WERI-Rb-1 (cell line): ENCODE data around the gene NKX1-1.

Experiments used
- DNase-seq: peaks from one replicate; pipeline ENCODE4 v3.0.0-alpha.2; 2020
- H3K27ac ChIP-seq: fragments of 250-450 bp; sonication (Bioruptor Pico); 2 replicates; pipeline ENCODE4 v1.5.1; 2020; ENCODE audit warnings: mild to moderate bottlenecking, moderate library complexity
- H3K27me3 ChIP-seq: fragments of 250-450 bp; sonication (Bioruptor Pico); 2 replicates; pipeline ENCODE4 v1.5.1; 2021; ENCODE audit warnings: mild to moderate bottlenecking, low read depth, moderate library complexity; ENCODE audit not compliant: insufficient read depth, severe bottlenecking
- H3K36me3 ChIP-seq: fragments of 250-450 bp; sonication (Bioruptor Pico); 2 replicates; pipeline ENCODE4 v1.5.1; 2020; ENCODE audit warnings: mild to moderate bottlenecking, moderate library complexity
- H3K4me3 ChIP-seq: 2 replicates; pipeline ENCODE4 v1.5.1; 2011; ENCODE audit warnings: low read depth, mild to moderate bottlenecking, control low read depth, low read length
- H3K9me3 ChIP-seq: fragments of 250-450 bp; sonication (Bioruptor Pico); 2 replicates; pipeline ENCODE4 v1.5.1; 2021; ENCODE audit warnings: mild to moderate bottlenecking, moderate library complexity; ENCODE audit not compliant: severe bottlenecking
- CTCF ChIP-seq: IDR thresholded peaks from 2 replicates; pipeline ENCODE4 v1.5.1; 2011; ENCODE audit warnings: low read depth, mild to moderate bottlenecking, control low read depth, inconsistent platforms, low read length

NKX1-1 gene

GRCh38 chr4:1449833-1450741, 43.8 kb upstream of the NKX1-1 start:
- TF ChIP-seq CTCF: no peak
- DNase-seq: no peak
- Histone ChIP-seq H3K27ac (no peak overlapping the region), H3K36me3 (no peaks in the 10 kb centered on the region), H3K4me3 (no peak overlapping the region), H3K27me3 (peaks cover 19% of the 10 kb centered on the region), H3K9me3 (peaks cover 13% of the 10 kb centered on the region)

- peaks cover 14% of the 10 kb centered on the region for H3K27me3 ChIP-seq
- TF ChIP-seq CTCF: no peak
Measured at GRCh38 chr4:1449475-1449832, 43.2 kb upstream of the NKX1-1 start.

GRCh38 chr4:1448589-1449420, 42.6 kb upstream of the NKX1-1 start:
- H3K4me3 ChIP-seq: no peak overlapping the region
- H3K27me3 ChIP-seq: peaks cover 13% of the 10 kb centered on the region
- no peak for DNase-seq
- no peak overlapping the region for H3K27ac ChIP-seq
- no peak for TF ChIP-seq CTCF
- H3K9me3 ChIP-seq: peaks cover 3% of the 10 kb centered on the region
- H3K36me3 ChIP-seq: no peaks in the 10 kb centered on the region

More at GRCh38 chr4:1449475-1449832, 43.2 kb upstream of the NKX1-1 start:
- no peaks in the 10 kb centered on the region for H3K36me3 ChIP-seq
- H3K9me3 ChIP-seq: peaks cover 7% of the 10 kb centered on the region
- DNase-seq: no peak
- no peak overlapping the region for H3K27ac ChIP-seq
- no peak overlapping the region for H3K4me3 ChIP-seq

- peak; percentile 21; the same call in 1 of the 2 replicates for TF ChIP-seq CTCF
Measured at GRCh38 chr4:1447676-1448588, 41.7 kb upstream of the NKX1-1 start.

More at GRCh38 chr4:1447676-1448588, 41.7 kb upstream of the NKX1-1 start:
- Histone ChIP-seq H3K36me3 (no peaks in the 10 kb centered on the region), H3K27me3 (peaks cover 13% of the 10 kb centered on the region), H3K9me3 (peaks cover 3% of the 10 kb centered on the region), H3K4me3 (no peak overlapping the region), H3K27ac (no peak overlapping the region)
- no peak for DNase-seq
